ENCODE results near the gene CASKIN2. TPM values are rescaled to one million over a fixed set of nuclear protein-coding genes. Genes with fewer than 3 reads are reported as not detected.

CASKIN2 gene
- polyA plus RNA-seq, 2 of the 4 experiments (the other 2 are of a cell fraction) = 3.6 to 11.2 TPM

DNA sequence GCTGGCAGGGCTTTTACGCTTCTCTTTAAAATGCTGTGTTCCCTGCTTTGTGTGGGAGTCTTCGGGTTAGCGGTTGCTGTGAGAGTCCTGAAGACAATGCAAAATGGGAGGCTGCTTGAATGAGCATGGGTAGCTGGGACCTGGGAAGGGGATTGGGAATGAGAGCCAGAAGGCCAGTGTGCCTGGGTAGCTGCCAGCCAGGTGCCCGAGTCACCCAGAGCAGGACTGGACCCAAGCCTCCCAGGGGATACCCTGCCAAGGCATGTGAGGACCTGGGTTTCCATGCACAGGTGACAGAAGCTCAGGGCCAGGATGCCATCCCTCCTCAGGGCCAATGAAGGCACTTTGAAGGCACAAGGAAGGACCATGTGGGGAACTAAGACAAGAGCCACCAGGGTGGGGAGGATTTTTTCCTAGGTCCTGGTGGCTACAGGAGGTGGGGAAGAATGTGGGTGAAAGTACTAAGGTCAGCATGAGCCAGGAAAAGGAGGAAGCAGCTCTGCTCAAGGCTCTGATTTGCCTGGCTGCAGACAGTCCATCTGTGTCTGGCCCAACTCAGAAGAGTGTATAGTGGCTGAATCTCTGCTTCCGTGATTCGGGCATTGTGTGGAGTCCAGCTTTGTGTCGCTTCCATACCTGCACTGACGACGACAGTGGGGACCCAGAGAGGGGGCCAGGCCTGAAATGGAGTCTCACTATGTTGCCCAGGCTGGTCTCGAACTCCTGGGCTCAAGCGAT, 38.4 kb downstream of the CASKIN2 start:
- Histone ChIP-seq H3K4me1 (no peaks in the 10 kb centered on the region), H3K4me2 (no peak overlapping the region), H3K9me3 (no peaks in the 10 kb centered on the region), H3K4me3 (no peak overlapping the region), H3K27ac (no peak overlapping the region)
- no peak for DNase-seq (ENCODE audit: low read depth in 1 of 2, low spot score in 1 of 2)
- TF ChIP-seq HOXA7 (CRISPR knock-in tag; IDR thresholded peaks at IDR 0.05) (no peak), FOXS1 (CRISPR knock-in tag; IDR thresholded peaks at IDR 0.05) (no peak)
- ChIA-PET POLR2A (no interaction called here), CTCF (interaction anchor here (0.9 to 3.9 kb wide), 6 partner anchors 10 to 154 kb away, joined by 3 to 19 read pairs (median 4); partner anchors contain the start of gene TSEN54)
- no peak for FAIRE-seq
- ATAC-seq = no peak
- 85% methylated on average over 11 of the region's 11 CpGs for WGBS (ENCODE audit: missing lambda C conversion rate)

- DNase-seq (ENCODE audit: low read depth in 1 of 2, low spot score in 1 of 2) (no peak), ATAC-seq (no peak), FAIRE-seq (no peak)
- H3K4me1 ChIP-seq = no peaks in the 10 kb centered on the region
- no peaks in the 10 kb centered on the region for H3K9me3 ChIP-seq
- no peak overlapping the region for H3K27ac ChIP-seq
- POLR2A ChIA-PET = no interaction called here
- CTCF ChIA-PET = interaction anchor here (1.3 to 3.9 kb wide), 5 partner anchors 9 to 153 kb away, joined by 3 to 19 read pairs (median 5); partner anchors contain the start of gene TSEN54
- WGBS (ENCODE audit: missing lambda C conversion rate) = 95% methylated on average over 7 of the region's 8 CpGs
- TF ChIP-seq ATOH8 (CRISPR knock-in tag; IDR thresholded peaks at IDR 0.05; ENCODE audit: low read depth) = no peak
- no peak for TF ChIP-seq KDM5A (IDR thresholded peaks at IDR 0.05)
- TF ChIP-seq JUN (IDR thresholded peaks at IDR 0.05) = no peak
- no peak for TF ChIP-seq RFX5 (IDR thresholded peaks at IDR 0.05)
- no peak for TF ChIP-seq HES2 (IDR thresholded peaks at IDR 0.05)
- TF ChIP-seq ZNF302 (CRISPR knock-in tag; IDR thresholded peaks at IDR 0.05) = no peak
- TF ChIP-seq PBX3 (IDR thresholded peaks at IDR 0.05) = no peak
- no peak for TF ChIP-seq CHD2 (IDR thresholded peaks at IDR 0.05; ENCODE audit: low read length, partially characterized antibody)
- TF ChIP-seq FOSB (CRISPR knock-in tag; IDR thresholded peaks at IDR 0.05) = no peak
- TF ChIP-seq MAFK (IDR thresholded peaks at IDR 0.05; ENCODE audit: partially characterized antibody) = no peak
- no peak overlapping the region for H3K4me2 ChIP-seq
- no peak overlapping the region for H3K4me3 ChIP-seq
Observed at GRCh38 chr17:75476271-75476671, 39.1 kb downstream of the CASKIN2 start.

DNA sequence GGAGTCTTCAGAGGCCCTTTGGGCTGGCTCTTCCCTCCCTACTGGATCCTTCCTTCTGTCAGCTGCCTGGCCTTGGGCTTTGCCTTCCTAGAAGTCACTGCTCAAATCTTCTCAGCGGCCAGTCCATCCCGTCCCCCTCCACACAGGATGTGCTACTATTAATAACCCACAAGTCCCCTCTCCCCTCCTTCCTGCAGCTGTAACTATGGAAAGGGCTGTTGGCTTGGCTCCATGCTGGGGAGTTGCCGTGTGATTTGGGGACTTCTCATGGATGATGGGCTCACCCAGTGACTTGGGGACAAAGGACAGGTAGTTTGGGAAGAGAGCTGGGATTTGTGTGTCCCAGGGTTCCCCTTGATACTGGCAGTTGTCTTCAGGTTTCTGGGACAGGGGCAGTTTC, 39.5 kb downstream of the CASKIN2 start:
- no peaks in the 10 kb centered on the region for H3K9me3 ChIP-seq
- FAIRE-seq = no peak
- ChIA-PET POLR2A (no interaction called here), CTCF (interaction anchor here (1.0 to 3.9 kb wide), 5 partner anchors 9 to 50 kb away, joined by 3 to 19 read pairs (median 5); partner anchors contain the start of gene TSEN54)
- no peaks in the 10 kb centered on the region for H3K4me1 ChIP-seq
- no peak overlapping the region for H3K4me3 ChIP-seq
- ATAC-seq = no peak
- DNase-seq (ENCODE audit: low read depth in 1 of 2, low spot score in 1 of 2) = no peak
- H3K27ac ChIP-seq = no peak overlapping the region
- no peak overlapping the region for H3K4me2 ChIP-seq
- TF ChIP-seq, protein P1, sequence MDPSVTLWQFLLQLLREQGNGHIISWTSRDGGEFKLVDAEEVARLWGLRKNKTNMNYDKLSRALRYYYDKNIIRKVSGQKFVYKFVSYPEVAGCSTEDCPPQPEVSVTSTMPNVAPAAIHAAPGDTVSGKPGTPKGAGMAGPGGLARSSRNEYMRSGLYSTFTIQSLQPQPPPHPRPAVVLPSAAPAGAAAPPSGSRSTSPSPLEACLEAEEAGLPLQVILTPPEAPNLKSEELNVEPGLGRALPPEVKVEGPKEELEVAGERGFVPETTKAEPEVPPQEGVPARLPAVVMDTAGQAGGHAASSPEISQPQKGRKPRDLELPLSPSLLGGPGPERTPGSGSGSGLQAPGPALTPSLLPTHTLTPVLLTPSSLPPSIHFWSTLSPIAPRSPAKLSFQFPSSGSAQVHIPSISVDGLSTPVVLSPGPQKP (IDR thresholded peaks at IDR 0.05; ENCODE audit: low read depth, low read length) = no peak
- TF ChIP-seq HOXA7 (CRISPR knock-in tag; IDR thresholded peaks at IDR 0.05) (no peak), MYC (IDR thresholded peaks at IDR 0.05; ENCODE audit: borderline replicate concordance, low read length) (no peak), MAX (IDR thresholded peaks at IDR 0.05) (no peak), E2F6 (IDR thresholded peaks at IDR 0.05; ENCODE audit: borderline replicate concordance, low read depth) (no peak), ZFP36 (IDR thresholded peaks at IDR 0.05; ENCODE audit: borderline replicate concordance, partially characterized antibody) (no peak), GATA3 (IDR thresholded peaks at IDR 0.05; ENCODE audit: borderline replicate concordance) (no peak), CBX8 (IDR thresholded peaks at IDR 0.05) (no peak)
- WGBS (ENCODE audit: missing lambda C conversion rate) = 91% methylated on average over 3 of the region's 3 CpGs

Measured in A549 (cell line).